ENCODE data around the gene GALNT11.

GRCh38 chr7:152108359-152108758 lies 82.9 kb downstream of the GALNT11 start:
- TF ChIP-seq, protein P1, sequence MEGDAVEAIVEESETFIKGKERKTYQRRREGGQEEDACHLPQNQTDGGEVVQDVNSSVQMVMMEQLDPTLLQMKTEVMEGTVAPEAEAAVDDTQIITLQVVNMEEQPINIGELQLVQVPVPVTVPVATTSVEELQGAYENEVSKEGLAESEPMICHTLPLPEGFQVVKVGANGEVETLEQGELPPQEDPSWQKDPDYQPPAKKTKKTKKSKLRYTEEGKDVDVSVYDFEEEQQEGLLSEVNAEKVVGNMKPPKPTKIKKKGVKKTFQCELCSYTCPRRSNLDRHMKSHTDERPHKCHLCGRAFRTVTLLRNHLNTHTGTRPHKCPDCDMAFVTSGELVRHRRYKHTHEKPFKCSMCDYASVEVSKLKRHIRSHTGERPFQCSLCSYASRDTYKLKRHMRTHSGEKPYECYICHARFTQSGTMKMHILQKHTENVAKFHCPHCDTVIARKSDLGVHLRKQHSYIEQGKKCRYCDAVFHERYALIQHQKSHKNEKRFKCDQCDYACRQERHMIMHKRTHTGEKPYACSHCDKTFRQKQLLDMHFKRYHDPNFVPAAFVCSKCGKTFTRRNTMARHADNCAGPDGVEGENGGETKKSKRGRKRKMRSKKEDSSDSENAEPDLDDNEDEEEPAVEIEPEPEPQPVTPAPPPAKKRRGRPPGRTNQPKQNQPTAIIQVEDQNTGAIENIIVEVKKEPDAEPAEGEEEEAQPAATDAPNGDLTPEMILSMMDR (IDR thresholded peaks at IDR 0.05; ENCODE audit: low read length): no peak
- TF ChIP-seq EZH2 (IDR thresholded peaks at IDR 0.05; ENCODE audit: borderline replicate concordance, low read length): no peak

All from OCI-LY1 (cell line).